ENCODE data around the gene CPLX4. TPM values are rescaled to one million over a fixed set of nuclear protein-coding genes. Genes with fewer than 3 reads are reported as not detected.

The CPLX4 gene
- total and polyA plus RNA-seq, 2 of the 13 experiments (the other 11 are each of a cell fraction or from before 2014, with no cell fraction given) = not detected

DNA sequence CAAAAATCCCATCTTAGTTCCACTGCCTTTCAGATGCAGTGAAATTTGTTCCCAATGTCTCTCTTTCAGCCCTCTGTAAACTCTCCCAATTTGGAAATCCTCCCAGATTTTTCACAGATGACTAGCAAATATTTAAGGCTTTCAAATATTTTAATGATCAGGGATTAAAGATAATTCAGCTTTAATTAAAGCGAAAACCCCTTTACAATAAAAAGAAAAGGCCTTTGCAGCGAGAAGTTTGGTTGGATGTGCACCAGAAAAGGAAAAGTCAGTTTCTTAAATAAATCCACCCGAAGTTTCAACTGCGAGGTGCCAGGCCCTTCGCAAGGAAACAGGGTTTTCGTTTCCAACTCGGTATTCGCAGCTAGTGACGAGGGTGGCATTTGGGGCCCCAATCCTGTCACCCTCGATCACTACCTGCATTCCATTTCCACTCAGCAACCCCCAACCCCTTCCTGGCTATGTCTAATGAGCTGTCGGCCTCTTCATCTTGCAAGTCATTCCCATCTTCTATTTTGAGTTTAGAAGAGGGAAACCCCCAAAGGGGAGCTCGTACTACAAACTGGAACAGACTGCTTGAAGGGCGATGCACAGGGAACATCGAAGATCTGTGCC lies 46.7 kb downstream of the CPLX4 start:
- DNase-seq (ENCODE audit: low spot score) (no peak), FAIRE-seq (no peak), ATAC-seq (no peak)
- H3K4me3 ChIP-seq (replicated peaks in 1 of 3; ENCODE audit: insufficient read depth in 1 of 3, low read depth in 2 of 3, low read length in 3 of 3) = no peak overlapping the region
- H3K9ac ChIP-seq (ENCODE audit: insufficient read depth, low read depth, low read length) = no peak overlapping the region
- no peak overlapping the region for H3K4me2 ChIP-seq (ENCODE audit: low read depth, low read length)
- no TSS peak for BruUV-seq (replicated peaks)
- ChIA-PET CTCF (ENCODE audit: low intra/inter-chr PET ratio, low total read pairs) (no interaction called here), POLR2A (no interaction called here)
- H3K27ac ChIP-seq (ENCODE audit: extremely low read length, insufficient read depth, low read length) = no peak overlapping the region
- H3K79me2 ChIP-seq (ENCODE audit: insufficient read depth, low read length) = no peaks in the 10 kb centered on the region
- peaks cover 8 to 85% of the 10 kb centered on the region in 2 experiments for H3K27me3 ChIP-seq (ENCODE audit: control insufficient read depth in 1 of 2, insufficient read depth in 2 of 2, low read length in 2 of 2)
- in situ Hi-C loops (cut with HindIII; ENCODE audit: extremely low pct_ligation_motif_present, low pct_unique_long_range_greater_than_20kb) = no loop called here
- H3K9me3 ChIP-seq (ENCODE audit: low read length) = no peaks in the 10 kb centered on the region
- WGBS (ENCODE audit: low lambda C conversion rate) = 37% methylated on average over 14 of the region's 14 CpGs
- no peak overlapping the region for H2AFZ ChIP-seq (ENCODE audit: low read length)
- intact Hi-C loops (cut with micrococcal nuclease; ENCODE audit: unreplicated experiment) = no loop called here
- no peaks in the 10 kb centered on the region for H3K36me3 ChIP-seq (replicated peaks in 1 of 2; ENCODE audit: control insufficient read depth in 1 of 2, insufficient read depth in 2 of 2, low read length in 2 of 2)
- H3K4me1 ChIP-seq (ENCODE audit: insufficient read depth, low read length) = no peaks in the 10 kb centered on the region
- no peaks in the 10 kb centered on the region for H4K20me1 ChIP-seq (ENCODE audit: insufficient read depth, low read length)
- TF ChIP-seq SIX4 (CRISPR knock-in tag; IDR thresholded peaks at IDR 0.05) = no peak
- TF ChIP-seq ZNF660 (CRISPR knock-in tag; IDR thresholded peaks at IDR 0.05; ENCODE audit: borderline replicate concordance, low read depth) = no peak
- no peak for TF ChIP-seq PRPF4 (IDR thresholded peaks at IDR 0.05; ENCODE audit: low read depth, low read length, poor library complexity, severe bottlenecking)
- TF ChIP-seq, protein P1, sequence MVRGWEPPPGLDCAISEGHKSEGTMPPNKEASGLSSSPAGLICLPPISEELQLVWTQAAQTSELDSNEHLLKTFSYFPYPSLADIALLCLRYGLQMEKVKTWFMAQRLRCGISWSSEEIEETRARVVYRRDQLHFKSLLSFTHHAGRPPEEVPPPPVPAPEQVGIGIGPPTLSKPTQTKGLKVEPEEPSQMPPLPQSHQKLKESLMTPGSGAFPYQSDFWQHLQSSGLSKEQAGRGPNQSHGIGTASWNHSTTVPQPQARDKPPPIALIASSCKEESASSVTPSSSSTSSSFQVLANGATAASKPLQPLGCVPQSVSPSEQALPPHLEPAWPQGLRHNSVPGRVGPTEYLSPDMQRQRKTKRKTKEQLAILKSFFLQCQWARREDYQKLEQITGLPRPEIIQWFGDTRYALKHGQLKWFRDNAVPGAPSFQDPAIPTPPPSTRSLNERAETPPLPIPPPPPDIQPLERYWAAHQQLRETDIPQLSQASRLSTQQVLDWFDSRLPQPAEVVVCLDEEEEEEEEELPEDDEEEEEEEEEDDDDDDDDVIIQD (CRISPR knock-in tag; IDR thresholded peaks at IDR 0.05; ENCODE audit: low read depth) = no peak
- TF ChIP-seq PHF20 (CRISPR knock-in tag; IDR thresholded peaks at IDR 0.05) = no peak
- no peak for TF ChIP-seq ZNF674 (CRISPR knock-in tag; IDR thresholded peaks at IDR 0.05; ENCODE audit: low read depth)
- TF ChIP-seq, protein P2, sequence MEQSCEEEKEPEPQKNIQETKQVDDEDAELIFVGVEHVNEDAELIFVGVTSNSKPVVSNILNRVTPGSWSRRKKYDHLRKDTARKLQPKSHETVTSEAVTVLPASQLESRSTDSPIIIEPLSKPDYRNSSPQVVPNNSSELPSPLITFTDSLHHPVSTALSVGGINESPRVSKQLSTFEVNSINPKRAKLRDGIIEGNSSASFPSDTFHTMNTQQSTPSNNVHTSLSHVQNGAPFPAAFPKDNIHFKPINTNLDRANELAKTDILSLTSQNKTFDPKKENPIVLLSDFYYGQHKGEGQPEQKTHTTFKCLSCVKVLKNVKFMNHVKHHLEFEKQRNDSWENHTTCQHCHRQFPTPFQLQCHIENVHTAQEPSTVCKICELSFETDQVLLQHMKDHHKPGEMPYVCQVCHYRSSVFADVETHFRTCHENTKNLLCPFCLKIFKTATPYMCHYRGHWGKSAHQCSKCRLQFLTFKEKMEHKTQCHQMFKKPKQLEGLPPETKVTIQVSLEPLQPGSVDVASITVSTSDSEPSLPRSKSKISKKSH (CRISPR knock-in tag; IDR thresholded peaks at IDR 0.05; ENCODE audit: borderline replicate concordance) = no peak
- TF ChIP-seq, protein P3, sequence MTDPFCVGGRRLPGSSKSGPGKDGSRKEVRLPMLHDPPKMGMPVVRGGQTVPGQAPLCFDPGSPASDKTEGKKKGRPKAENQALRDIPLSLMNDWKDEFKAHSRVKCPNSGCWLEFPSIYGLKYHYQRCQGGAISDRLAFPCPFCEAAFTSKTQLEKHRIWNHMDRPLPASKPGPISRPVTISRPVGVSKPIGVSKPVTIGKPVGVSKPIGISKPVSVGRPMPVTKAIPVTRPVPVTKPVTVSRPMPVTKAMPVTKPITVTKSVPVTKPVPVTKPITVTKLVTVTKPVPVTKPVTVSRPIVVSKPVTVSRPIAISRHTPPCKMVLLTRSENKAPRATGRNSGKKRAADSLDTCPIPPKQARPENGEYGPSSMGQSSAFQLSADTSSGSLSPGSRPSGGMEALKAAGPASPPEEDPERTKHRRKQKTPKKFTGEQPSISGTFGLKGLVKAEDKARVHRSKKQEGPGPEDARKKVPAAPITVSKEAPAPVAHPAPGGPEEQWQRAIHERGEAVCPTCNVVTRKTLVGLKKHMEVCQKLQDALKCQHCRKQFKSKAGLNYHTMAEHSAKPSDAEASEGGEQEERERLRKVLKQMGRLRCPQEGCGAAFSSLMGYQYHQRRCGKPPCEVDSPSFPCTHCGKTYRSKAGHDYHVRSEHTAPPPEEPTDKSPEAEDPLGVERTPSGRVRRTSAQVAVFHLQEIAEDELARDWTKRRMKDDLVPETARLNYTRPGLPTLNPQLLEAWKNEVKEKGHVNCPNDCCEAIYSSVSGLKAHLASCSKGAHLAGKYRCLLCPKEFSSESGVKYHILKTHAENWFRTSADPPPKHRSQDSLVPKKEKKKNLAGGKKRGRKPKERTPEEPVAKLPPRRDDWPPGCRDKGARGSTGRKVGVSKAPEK (CRISPR knock-in tag; IDR thresholded peaks at IDR 0.05; ENCODE audit: borderline replicate concordance) = no peak
- TF ChIP-seq PAF1 (CRISPR knock-in tag; IDR thresholded peaks at IDR 0.05) = no peak
